IMR-90 (cell line): ENCODE measurements around the gene GRB2. TPM values are rescaled to one million over a fixed set of nuclear protein-coding genes. Genes with fewer than 3 reads are reported as not detected.

Experiments used
- ATAC-seq: fragments of 200-7000 bp; cut with Tn5 transposase; 2 replicates; pipeline ENCODE4 v1.9.1; 2020; ENCODE audit warnings: low read depth, mild to moderate bottlenecking, moderate library complexity
- BruUV-seq: library from RNA; stranded (reverse); fragments of 400-500 nt; replicated peaks from 2 replicates; lab custom pipeline; 2021; lab: Mats Ljungman, UMichigan
- CTCF ChIA-PET: fragments of 300-600 bp; formaldehyde crosslinking; extraction: SDS; loops from one replicate; lab custom pipeline; 2021; ENCODE audit warnings: antibody characterized with exemption; lab: Yijun Ruan, JAX
- POLR2A ChIA-PET: fragments of 300-600 bp; sonication (Branson Sonifier 250); formaldehyde crosslinking; loops from one replicate; lab custom pipeline; 2022; ENCODE audit warnings: antibody characterized with exemption; ENCODE audit not compliant: unreplicated experiment; lab: Charles Lee
- DNase-seq: peaks from one replicate; pipeline ENCODE4 v3.0.0; 2013
- H2AFZ ChIP-seq: replicated peaks from 2 replicates; pipeline ENCODE3; 2013; ENCODE audit warnings: low read length, mild to moderate bottlenecking; ENCODE audit not compliant: poor library complexity
- H2AK5ac ChIP-seq: 2 replicates; pipeline ENCODE4 v1.6.1; 2013; ENCODE audit warnings: low read depth, low read length, inconsistent platforms
- H2AK9ac ChIP-seq: replicated peaks from 2 replicates; pipeline ENCODE3; 2013; ENCODE audit warnings: mild to moderate bottlenecking, low read depth, low read length, moderate library complexity; ENCODE audit not compliant: poor library complexity
- H2BK120ac ChIP-seq: 2 replicates; pipeline ENCODE4 v1.6.1; 2013; ENCODE audit warnings: low read depth, low read length, inconsistent platforms
- H2BK15ac ChIP-seq: 3 replicates; pipeline ENCODE4 v1.6.1; 2013; ENCODE audit warnings: low read depth, low read length, inconsistent platforms
- H2BK20ac ChIP-seq: 2 replicates; pipeline ENCODE4 v1.6.1; 2013; ENCODE audit warnings: low read depth, mild to moderate bottlenecking, inconsistent platforms, low read length, moderate library complexity
- H2BK5ac ChIP-seq: 2 replicates; pipeline ENCODE4 v1.6.1; 2013; ENCODE audit warnings: mild to moderate bottlenecking, low read depth, low read length, inconsistent platforms; ENCODE audit not compliant: poor library complexity, severe bottlenecking
- H3K14ac ChIP-seq: replicated peaks from 2 replicates; pipeline ENCODE4 v1.6.1; 2013; ENCODE audit warnings: low read depth, low read length, inconsistent platforms
- H3K18ac ChIP-seq: 2 replicates; pipeline ENCODE4 v1.6.1; 2013; ENCODE audit warnings: low read depth, low read length, control low read depth
- H3K23ac ChIP-seq: 2 replicates; pipeline ENCODE4 v1.6.1; 2013; ENCODE audit warnings: low read depth, low read length, inconsistent platforms
- H3K27ac ChIP-seq: 2 replicates; pipeline ENCODE4 v1.5.1; 2013; ENCODE audit warnings: mild to moderate bottlenecking, control low read depth, low read length; ENCODE audit not compliant: insufficient read depth
- H3K27me3 ChIP-seq: 2 replicates; pipeline ENCODE4 v1.6.1; 2013; ENCODE audit warnings: low read length; ENCODE audit not compliant: control insufficient read depth, insufficient read depth
- H3K36me3 ChIP-seq: 2 replicates; pipeline ENCODE4 v1.6.1; 2013; ENCODE audit warnings: low read length, mixed read lengths; ENCODE audit not compliant: control insufficient read depth, insufficient read depth
- H3K4ac ChIP-seq: 2 replicates; pipeline ENCODE4 v1.6.1; 2013; ENCODE audit warnings: low read depth, low read length, inconsistent platforms
- H3K4me1 ChIP-seq: 2 replicates; pipeline ENCODE4 v1.6.1; 2013; ENCODE audit warnings: low read length, mixed read lengths; ENCODE audit not compliant: control insufficient read depth, insufficient read depth
- H3K4me2 ChIP-seq: 2 replicates; pipeline ENCODE4 v1.6.1; 2013; ENCODE audit warnings: low read depth, mild to moderate bottlenecking, control low read depth, low read length, moderate library complexity
- H3K4me3 ChIP-seq: 2 replicates; pipeline ENCODE4 v1.5.1; 2013; ENCODE audit warnings: low read depth, mild to moderate bottlenecking, control low read depth, low read length, moderate library complexity; ENCODE audit not compliant: insufficient read depth
- H3K56ac ChIP-seq: 2 replicates; pipeline ENCODE4 v1.6.1; 2013; ENCODE audit warnings: low read length, inconsistent platforms; ENCODE audit not compliant: insufficient read depth; ENCODE audit errors: extremely low read depth
- H3K79me1 ChIP-seq, 2 experiments: 2 replicates each; pipeline ENCODE4 v1.6.1; 2013; ENCODE audit warnings: low read length in 2 of 2, inconsistent platforms in 1 of 2, low read depth in 1 of 2
- H3K9ac ChIP-seq: 2 replicates; pipeline ENCODE4 v1.6.1; 2013; ENCODE audit warnings: low read depth, low read length, control low read depth
- H3K9me1 ChIP-seq: 2 replicates; pipeline ENCODE4 v1.6.1; 2013; ENCODE audit warnings: low read length, inconsistent platforms; ENCODE audit not compliant: insufficient read depth
- H3K9me3 ChIP-seq: 2 replicates; pipeline ENCODE4 v1.6.1; 2013; ENCODE audit warnings: low read length; ENCODE audit not compliant: control insufficient read depth, insufficient read depth
- H4K20me1 ChIP-seq: 2 replicates; pipeline ENCODE4 v1.6.1; 2013; ENCODE audit warnings: low read length, inconsistent platforms; ENCODE audit not compliant: insufficient read depth
- H4K5ac ChIP-seq: 2 replicates; pipeline ENCODE4 v1.6.1; 2013; ENCODE audit warnings: mild to moderate bottlenecking, low read depth, low read length, control low read depth
- H4K8ac ChIP-seq, 2 experiments: 2 replicates each; pipeline ENCODE4 v1.6.1; 2013; ENCODE audit warnings: low read depth in 2 of 2, low read length in 2 of 2, control low read depth in 1 of 2, inconsistent platforms in 1 of 2
- H4K91ac ChIP-seq: 2 replicates; pipeline ENCODE4 v1.6.1; 2013; ENCODE audit warnings: low read depth, low read length, inconsistent platforms; ENCODE audit not compliant: insufficient read depth
- BHLHE40 ChIP-seq: fragments of 150-350 bp; IDR thresholded peaks from 2 replicates; pipeline ENCODE4 v1.6.1; 2016; ENCODE audit warnings: mild to moderate bottlenecking, low read depth, low read length
- CEBPB ChIP-seq: IDR thresholded peaks from 2 replicates; pipeline ENCODE4 v1.6.1; 2012; ENCODE audit warnings: low read depth, low read length, improper control_type of control experiment
- CHD1 ChIP-seq: IDR thresholded peaks from 2 replicates; pipeline ENCODE4 v1.6.1; 2012; ENCODE audit warnings: low read depth, low read length, improper control_type of control experiment
- FOS ChIP-seq: fragments of 150-350 bp; IDR thresholded peaks from 2 replicates; pipeline ENCODE4 v1.6.1; 2016; ENCODE audit warnings: low read depth, low read length
- MAFK ChIP-seq: IDR thresholded peaks from 2 replicates; pipeline ENCODE4 v1.6.1; 2012; ENCODE audit warnings: low read depth, low read length, improper control_type of control experiment
- MAZ ChIP-seq: IDR thresholded peaks from 2 replicates; pipeline ENCODE4 v1.6.1; 2012; ENCODE audit warnings: low read depth, mild to moderate bottlenecking, low read length, improper control_type of control experiment, moderate library complexity, borderline replicate concordance
- MXI1 ChIP-seq: IDR thresholded peaks from 2 replicates; pipeline ENCODE4 v1.6.1; 2012; ENCODE audit warnings: low read depth, mild to moderate bottlenecking, low read length, moderate library complexity, borderline replicate concordance
- NFE2L2 ChIP-seq: fragments of 150-350 bp; IDR thresholded peaks from 2 replicates; pipeline ENCODE4 v1.6.1; 2016; ENCODE audit warnings: low read depth, mild to moderate bottlenecking, low read length
- POLR2A ChIP-seq: IDR thresholded peaks from 2 replicates; pipeline ENCODE4 v1.6.1; 2012; ENCODE audit warnings: mild to moderate bottlenecking, low read depth, low read length
- RAD21 ChIP-seq: IDR thresholded peaks from 2 replicates; pipeline ENCODE4 v1.6.1; 2012; ENCODE audit warnings: low read length, improper control_type of control experiment
- RCOR1 ChIP-seq: IDR thresholded peaks from 2 replicates; pipeline ENCODE4 v1.6.1; 2012; ENCODE audit warnings: mild to moderate bottlenecking, low read length, improper control_type of control experiment; ENCODE audit not compliant: insufficient replicate concordance
- RFX5 ChIP-seq: IDR thresholded peaks from 2 replicates; pipeline ENCODE4 v1.8.0; 2012; ENCODE audit warnings: low read depth, mild to moderate bottlenecking, low read length, moderate library complexity
- SMC3 ChIP-seq: fragments of 150-350 bp; IDR thresholded peaks from 2 replicates; pipeline ENCODE4 v1.6.1; 2016; ENCODE audit warnings: low read depth, mild to moderate bottlenecking, antibody characterized with exemption, low read length, moderate library complexity
- WGBS, 2 experiments: methylation state at CpG; one replicate each; pipeline versions ENCODE4 v1.1.5 to v1.1.7; 2013; ENCODE audit warnings: missing lambda C conversion rate in 2 of 2; ENCODE audit not compliant: insufficient read length in 1 of 2; ENCODE audit errors: extremely low coverage in 2 of 2; 5-methylcytosine and 5-hydroxymethylcytosine counted together
- dilution Hi-C: fragments of 300-500 bp; cut with HindIII; formaldehyde crosslinking; loops from one replicate; pipeline ENCODE4 v1.14.3; 2018; ENCODE audit warnings: low sequenced_read_pairs; ENCODE audit not compliant: unreplicated experiment
- in situ Hi-C: fragments of 300-500 bp; cut with MboI; formaldehyde crosslinking; loops from 3 replicates; pipeline ENCODE4 v1.14.3; 2019; ENCODE audit warnings: low sequenced_read_pairs, inconsistent platforms, mixed read lengths
- intact Hi-C: fragments of 100-400 bp; cut with micrococcal nuclease; formaldehyde crosslinking; loops from 2 replicates; pipeline ENCODE4 v1.10.0; 2022
- polyA plus RNA-seq, 3 experiments: library from polyadenylated mRNA; depleted of rRNA; stranded (reverse); fragments of >200 nt; gene quantifications; 2 replicates each; pipeline ENCODE4 v1.2.3, GENCODE V29; 2012; ENCODE audit warnings: low replicate concordance in 1 of 3
- total RNA-seq: library from RNA; depleted of rRNA; stranded (reverse); fragments of >200 nt; gene quantifications from 2 replicates; pipeline ENCODE4 v1.2.3, GENCODE V29; 2012
- TF ChIP-seq, protein P1 (sequence below): fragments of 150-350 bp; IDR thresholded peaks from 2 replicates; pipeline ENCODE4 v1.6.1; 2016; ENCODE audit warnings: low read depth, mild to moderate bottlenecking, low read length, moderate library complexity, borderline replicate concordance
- TF ChIP-seq, protein P2 (sequence below): fragments of 150-350 bp; IDR thresholded peaks from 2 replicates; pipeline ENCODE4 v1.6.1; 2017; ENCODE audit warnings: mild to moderate bottlenecking, antibody characterized with exemption, low read length, low read depth
- TF ChIP-seq, protein P3 (sequence below): conservative IDR thresholded peaks from 2 replicates; pipeline ENCODE4 v1.5.1; 2012; ENCODE audit warnings: mild to moderate bottlenecking, low read depth, low read length, improper control_type of control experiment

The GRB2 gene
- total and polyA plus RNA-seq, 2 of the 4 experiments (the other 2 are of a cell fraction): 49.3 to 62.1 TPM

DNA sequence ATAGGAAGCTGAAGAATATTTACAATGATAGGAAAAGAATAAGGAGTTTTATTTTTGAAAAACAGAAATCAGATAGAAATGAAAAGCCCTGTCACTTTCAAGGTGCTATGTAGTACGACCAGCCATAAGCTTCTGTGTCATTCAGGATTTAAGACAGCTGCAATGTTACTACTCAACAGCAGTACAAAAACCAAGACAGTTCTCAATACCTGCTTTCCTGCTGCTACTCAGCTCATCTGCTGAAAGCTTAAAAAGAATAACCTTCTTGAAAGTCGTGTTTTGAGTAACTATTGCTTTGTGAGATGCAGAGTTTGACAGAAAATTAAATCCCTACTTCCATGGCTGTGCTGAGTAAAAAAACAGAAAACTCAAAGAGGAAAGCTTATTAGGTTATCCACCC lies 8.7 kb downstream of the GRB2 start:
- Histone ChIP-seq H3K4me3 (no peak overlapping the region), H2BK120ac (no peak overlapping the region), H3K4me2 (no peak overlapping the region), H4K91ac (no peak overlapping the region), H2BK15ac (no peak overlapping the region), H2AFZ (no peak overlapping the region), H2BK20ac (no peak overlapping the region), H3K23ac (no peak overlapping the region), H3K56ac (no peak overlapping the region), H4K20me1 (peaks cover 53% of the 10 kb centered on the region), H3K36me3 (no peaks in the 10 kb centered on the region; the same call in 1 of the 2 replicates), H3K14ac (no peak overlapping the region), H3K79me1 (peaks cover 5 to 63% of the 10 kb centered on the region in 2 experiments), H3K9ac (no peak overlapping the region), H4K5ac (no peak overlapping the region), H3K9me3 (no peaks in the 10 kb centered on the region), H2AK5ac (no peak overlapping the region), H2BK5ac (no peak overlapping the region), H3K9me1 (no peaks in the 10 kb centered on the region), H3K4me1 (no peaks in the 10 kb centered on the region; the same call in 1 of the 2 replicates), H2AK9ac (no peak overlapping the region), H4K8ac (no peak overlapping the region), H3K27ac (no peak overlapping the region), H3K4ac (no peak overlapping the region), H3K27me3 (no peaks in the 10 kb centered on the region), H3K18ac (no peak overlapping the region)
- in situ Hi-C loops: no loop called here
- intact Hi-C loops: no loop called here
- no CpG with 5 or more reads among the region's 2 CpGs for WGBS, 2 experiments
- dilution Hi-C loops: no loop called here
- ChIA-PET CTCF (interaction anchor here (1.1 kb wide), 1 partner anchor 74 kb away, joined by 4 read pairs; no protein-coding TSS in a partner anchor), POLR2A (no interaction called here)
- BruUV-seq: no TSS peak
- DNase-seq: no peak
- no peak for TF ChIP-seq MAFK
- no peak for TF ChIP-seq CHD1
- no peak for TF ChIP-seq MAZ
- TF ChIP-seq BHLHE40: no peak
- TF ChIP-seq, protein P1, sequence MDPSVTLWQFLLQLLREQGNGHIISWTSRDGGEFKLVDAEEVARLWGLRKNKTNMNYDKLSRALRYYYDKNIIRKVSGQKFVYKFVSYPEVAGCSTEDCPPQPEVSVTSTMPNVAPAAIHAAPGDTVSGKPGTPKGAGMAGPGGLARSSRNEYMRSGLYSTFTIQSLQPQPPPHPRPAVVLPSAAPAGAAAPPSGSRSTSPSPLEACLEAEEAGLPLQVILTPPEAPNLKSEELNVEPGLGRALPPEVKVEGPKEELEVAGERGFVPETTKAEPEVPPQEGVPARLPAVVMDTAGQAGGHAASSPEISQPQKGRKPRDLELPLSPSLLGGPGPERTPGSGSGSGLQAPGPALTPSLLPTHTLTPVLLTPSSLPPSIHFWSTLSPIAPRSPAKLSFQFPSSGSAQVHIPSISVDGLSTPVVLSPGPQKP: no peak
- TF ChIP-seq MXI1: no peak
- no peak for TF ChIP-seq CEBPB
- no peak for TF ChIP-seq NFE2L2
- no peak for TF ChIP-seq SMC3
- TF ChIP-seq, protein P2, sequence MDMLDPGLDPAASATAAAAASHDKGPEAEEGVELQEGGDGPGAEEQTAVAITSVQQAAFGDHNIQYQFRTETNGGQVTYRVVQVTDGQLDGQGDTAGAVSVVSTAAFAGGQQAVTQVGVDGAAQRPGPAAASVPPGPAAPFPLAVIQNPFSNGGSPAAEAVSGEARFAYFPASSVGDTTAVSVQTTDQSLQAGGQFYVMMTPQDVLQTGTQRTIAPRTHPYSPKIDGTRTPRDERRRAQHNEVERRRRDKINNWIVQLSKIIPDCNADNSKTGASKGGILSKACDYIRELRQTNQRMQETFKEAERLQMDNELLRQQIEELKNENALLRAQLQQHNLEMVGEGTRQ: no peak
- TF ChIP-seq POLR2A: no peak
- no peak for TF ChIP-seq RCOR1
- TF ChIP-seq RAD21: no peak
- TF ChIP-seq RFX5: no peak
- TF ChIP-seq FOS: no peak
- TF ChIP-seq, protein P3, sequence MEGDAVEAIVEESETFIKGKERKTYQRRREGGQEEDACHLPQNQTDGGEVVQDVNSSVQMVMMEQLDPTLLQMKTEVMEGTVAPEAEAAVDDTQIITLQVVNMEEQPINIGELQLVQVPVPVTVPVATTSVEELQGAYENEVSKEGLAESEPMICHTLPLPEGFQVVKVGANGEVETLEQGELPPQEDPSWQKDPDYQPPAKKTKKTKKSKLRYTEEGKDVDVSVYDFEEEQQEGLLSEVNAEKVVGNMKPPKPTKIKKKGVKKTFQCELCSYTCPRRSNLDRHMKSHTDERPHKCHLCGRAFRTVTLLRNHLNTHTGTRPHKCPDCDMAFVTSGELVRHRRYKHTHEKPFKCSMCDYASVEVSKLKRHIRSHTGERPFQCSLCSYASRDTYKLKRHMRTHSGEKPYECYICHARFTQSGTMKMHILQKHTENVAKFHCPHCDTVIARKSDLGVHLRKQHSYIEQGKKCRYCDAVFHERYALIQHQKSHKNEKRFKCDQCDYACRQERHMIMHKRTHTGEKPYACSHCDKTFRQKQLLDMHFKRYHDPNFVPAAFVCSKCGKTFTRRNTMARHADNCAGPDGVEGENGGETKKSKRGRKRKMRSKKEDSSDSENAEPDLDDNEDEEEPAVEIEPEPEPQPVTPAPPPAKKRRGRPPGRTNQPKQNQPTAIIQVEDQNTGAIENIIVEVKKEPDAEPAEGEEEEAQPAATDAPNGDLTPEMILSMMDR: no peak
- no peak for ATAC-seq
